ENCODE data around the gene MAP6. TPM values are rescaled to one million over a fixed set of nuclear protein-coding genes. Genes with fewer than 3 reads are reported as not detected.

MAP6 gene
- total RNA-seq, 1 donor from 2014 or later, result 313 TPM

GRCh38 chr11:75627906-75628668, 40.8 kb downstream of the MAP6 start:
- TF ChIP-seq CTCF (IDR thresholded peaks at IDR 0.05; ENCODE audit: partially characterized antibody, unreplicated experiment), result no peak
- Mint-ChIP-seq H3K9me3 (ENCODE audit: unreplicated experiment) (peaks cover 7% of the 10 kb centered on the region), H3K27ac (ENCODE audit: unreplicated experiment) (peak overlapping the region; percentile 96), H3K36me3 (ENCODE audit: unreplicated experiment) (no peaks in the 10 kb centered on the region), H3K27me3 (ENCODE audit: unreplicated experiment) (peaks cover 11% of the 10 kb centered on the region), H3K4me1 (ENCODE audit: low read depth, unreplicated experiment) (peaks cover 66% of the 10 kb centered on the region), H3K4me3 (ENCODE audit: unreplicated experiment) (peak overlapping the region; percentile 72)
- peak; percentile 32 for DNase-seq

GRCh38 chr11:75626889-75627529, 41.8 kb downstream of the MAP6 start:
- Mint-ChIP-seq H3K27me3 (ENCODE audit: unreplicated experiment) (peaks cover 11% of the 10 kb centered on the region), H3K9me3 (ENCODE audit: unreplicated experiment) (peaks cover 7% of the 10 kb centered on the region), H3K36me3 (ENCODE audit: unreplicated experiment) (no peaks in the 10 kb centered on the region), H3K4me1 (ENCODE audit: low read depth, unreplicated experiment) (peaks cover 57% of the 10 kb centered on the region), H3K4me3 (ENCODE audit: unreplicated experiment) (peak overlapping the region; percentile 72), H3K27ac (ENCODE audit: unreplicated experiment) (peak overlapping the region; percentile 96)
- peak; percentile 40 for DNase-seq
- TF ChIP-seq CTCF (IDR thresholded peaks at IDR 0.05; ENCODE audit: partially characterized antibody, unreplicated experiment), result no peak

- H3K36me3 Mint-ChIP-seq (ENCODE audit: unreplicated experiment), result no peaks in the 10 kb centered on the region
- TF ChIP-seq CTCF (IDR thresholded peaks at IDR 0.05; ENCODE audit: partially characterized antibody, unreplicated experiment), result no peak
- peak overlapping the region; percentile 96 for H3K27ac Mint-ChIP-seq (ENCODE audit: unreplicated experiment)
- peaks cover 49% of the 10 kb centered on the region for H3K4me1 Mint-ChIP-seq (ENCODE audit: low read depth, unreplicated experiment)
- DNase-seq, result no peak
- peaks cover 9% of the 10 kb centered on the region for H3K27me3 Mint-ChIP-seq (ENCODE audit: unreplicated experiment)
- peak overlapping the region; percentile 72 for H3K4me3 Mint-ChIP-seq (ENCODE audit: unreplicated experiment)
- H3K9me3 Mint-ChIP-seq (ENCODE audit: unreplicated experiment), result peaks cover 7% of the 10 kb centered on the region
Observed at GRCh38 chr11:75625991-75626888, 42.6 kb downstream of the MAP6 start.

- Mint-ChIP-seq H3K4me3 (ENCODE audit: unreplicated experiment) (peak overlapping the region; percentile 18), H3K27ac (ENCODE audit: unreplicated experiment) (peak overlapping the region; percentile 46), H3K36me3 (ENCODE audit: unreplicated experiment) (no peaks in the 10 kb centered on the region), H3K4me1 (ENCODE audit: low read depth, unreplicated experiment) (peaks cover 47% of the 10 kb centered on the region), H3K27me3 (ENCODE audit: unreplicated experiment) (peaks cover 10% of the 10 kb centered on the region), H3K9me3 (ENCODE audit: unreplicated experiment) (peaks cover 7% of the 10 kb centered on the region)
- no peak for DNase-seq
- no peak for TF ChIP-seq CTCF (IDR thresholded peaks at IDR 0.05; ENCODE audit: partially characterized antibody, unreplicated experiment)
Observed at GRCh38 chr11:75625021-75625420, 43.8 kb downstream of the MAP6 start.
